Caco-2 (cell line): ENCODE results near the gene YBX1. TPM values are rescaled to one million over a fixed set of nuclear protein-coding genes. Genes with fewer than 3 reads are reported as not detected.

Experiments
- BruUV-seq: library from RNA; stranded (reverse); fragments of 400-500 nt; replicated peaks from 2 replicates; lab custom pipeline; 2021; lab: Mats Ljungman, UMichigan
- CTCF ChIA-PET: fragments of 300-600 bp; sonication (Branson Sonifier 250); formaldehyde crosslinking; loops from one replicate; lab custom pipeline; 2022; ENCODE audit warnings: antibody characterized with exemption; lab: Charles Lee
- POLR2A ChIA-PET: fragments of 300-600 bp; sonication (Branson Sonifier 250); formaldehyde crosslinking; loops from one replicate; lab custom pipeline; 2022; ENCODE audit warnings: antibody characterized with exemption; lab: Charles Lee
- DNase-seq, 2 experiments: peaks; one replicate each; pipeline versions ENCODE4 v3.0.0 to v3.0.0-alpha.2; 2020 to 2022
- H3K27me3 ChIP-seq: replicated peaks from 2 replicates; pipeline ENCODE4 v1.6.0; 2011; ENCODE audit warnings: low read length; ENCODE audit not compliant: control insufficient read depth, insufficient read depth
- H3K36me3 ChIP-seq: 2 replicates; pipeline ENCODE4 v1.5.1; 2011; ENCODE audit warnings: low read length; ENCODE audit not compliant: control insufficient read depth, insufficient read depth
- H3K4me1 ChIP-seq: fragments of 250-450 bp; sonication (Bioruptor Pico); 2 replicates; pipeline ENCODE4 v1.5.1; 2020; ENCODE audit warnings: mild to moderate bottlenecking
- H3K4me3 ChIP-seq: 2 replicates; pipeline ENCODE4 v1.5.1; 2011; ENCODE audit warnings: low read depth, mild to moderate bottlenecking, control low read depth, low read length
- H3K9me3 ChIP-seq: fragments of 250-450 bp; sonication (Bioruptor Pico); 2 replicates; pipeline ENCODE4 v1.5.1; 2020; ENCODE audit warnings: mild to moderate bottlenecking, moderate library complexity
- H3K27ac Mint-ChIP-seq: one replicate; pipeline ENCODE4 v1.8.0; 2022; ENCODE audit warnings: mixed read lengths; ENCODE audit not compliant: unreplicated experiment
- H3K27me3 Mint-ChIP-seq: one replicate; pipeline ENCODE4 v1.8.0; 2022; ENCODE audit warnings: mixed read lengths; ENCODE audit not compliant: insufficient read depth, unreplicated experiment
- H3K36me3 Mint-ChIP-seq: one replicate; pipeline ENCODE4 v1.8.0; 2022; ENCODE audit warnings: mild to moderate bottlenecking, mixed read lengths; ENCODE audit not compliant: insufficient read depth, unreplicated experiment
- H3K4me1 Mint-ChIP-seq: one replicate; pipeline ENCODE4 v1.8.0; 2022; ENCODE audit warnings: low read depth, mixed read lengths; ENCODE audit not compliant: unreplicated experiment
- H3K4me3 Mint-ChIP-seq: one replicate; pipeline ENCODE4 v1.8.0; 2022; ENCODE audit warnings: mild to moderate bottlenecking, moderate library complexity, mixed read lengths; ENCODE audit not compliant: unreplicated experiment
- H3K9me3 Mint-ChIP-seq: one replicate; pipeline ENCODE4 v1.8.0; 2022; ENCODE audit warnings: mixed read lengths; ENCODE audit not compliant: unreplicated experiment
- intact Hi-C: fragments of 100-400 bp; cut with micrococcal nuclease; formaldehyde crosslinking; loops from one replicate; pipeline ENCODE4 v1.10.0; 2022; ENCODE audit not compliant: unreplicated experiment
- total RNA-seq: library from RNA; stranded (reverse); gene quantifications from 2 replicates; pipeline ENCODE4 v1.2.3, GENCODE V29; 2022
- TF ChIP-seq, protein P1 (sequence below), 2 experiments: fragments of 200-600 bp in 1 of 2; IDR thresholded peaks; 1 replicate in 1 of 2; 2 replicates in 1 of 2; pipeline versions ENCODE4 v1.5.1 to v1.8.0; 2011 to 2022; ENCODE audit warnings: antibody characterized with exemption in 1 of 2, control low read depth in 1 of 2, inconsistent platforms in 1 of 2, low read depth in 1 of 2, low read length in 1 of 2, mild to moderate bottlenecking in 1 of 2, moderate library complexity in 1 of 2; ENCODE audit not compliant: insufficient read depth in 1 of 2, severe bottlenecking in 1 of 2, unreplicated experiment in 1 of 2

Gene YBX1
- total RNA-seq, 1 experiment from 2014 or later, result 567 TPM

DNA sequence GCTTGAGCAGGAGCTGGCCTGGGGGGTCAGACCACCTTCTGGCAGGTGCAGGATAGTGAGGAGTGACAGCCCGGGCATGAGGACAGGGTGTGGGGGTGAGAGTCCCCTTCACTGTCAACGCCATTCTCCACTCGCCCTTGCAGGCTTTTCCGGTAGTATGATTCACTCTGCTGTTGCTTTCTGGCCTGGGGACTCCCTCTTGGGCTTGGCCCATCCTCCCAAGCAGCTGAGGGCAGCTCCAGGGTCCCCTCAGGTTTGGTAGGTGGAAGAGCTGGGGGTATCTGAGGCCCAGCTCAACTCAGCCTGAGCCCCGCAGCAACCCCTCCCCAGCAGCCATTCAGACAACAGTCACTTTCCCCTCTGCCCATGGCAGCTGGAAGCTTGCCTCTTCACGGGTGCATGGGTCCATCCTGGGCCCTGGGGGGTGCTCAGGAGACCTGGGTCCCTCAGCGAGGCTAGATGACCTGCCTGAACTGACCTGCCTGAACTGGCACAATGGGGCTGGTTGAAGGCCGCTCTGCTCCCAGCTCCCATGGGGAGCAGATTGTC is 56.5 kb downstream of the YBX1 start:
- Histone ChIP-seq H3K27me3 (no peaks in the 10 kb centered on the region), H3K9me3 (no peaks in the 10 kb centered on the region), H3K4me1 (peaks cover 23% of the 10 kb centered on the region), H3K36me3 (no peaks in the 10 kb centered on the region), H3K4me3 (no peak overlapping the region; the same call in 1 of the 2 replicates)
- intact Hi-C loops, result no loop called here
- ChIA-PET CTCF (no interaction called here), POLR2A (no interaction called here)
- peaks cover 18% of the 10 kb centered on the region for H3K4me1 Mint-ChIP-seq
- no peaks in the 10 kb centered on the region for H3K27me3 Mint-ChIP-seq
- H3K36me3 Mint-ChIP-seq, result no peaks in the 10 kb centered on the region
- H3K9me3 Mint-ChIP-seq, result no peaks in the 10 kb centered on the region
- BruUV-seq, result no TSS peak
- TF ChIP-seq, protein P1, sequence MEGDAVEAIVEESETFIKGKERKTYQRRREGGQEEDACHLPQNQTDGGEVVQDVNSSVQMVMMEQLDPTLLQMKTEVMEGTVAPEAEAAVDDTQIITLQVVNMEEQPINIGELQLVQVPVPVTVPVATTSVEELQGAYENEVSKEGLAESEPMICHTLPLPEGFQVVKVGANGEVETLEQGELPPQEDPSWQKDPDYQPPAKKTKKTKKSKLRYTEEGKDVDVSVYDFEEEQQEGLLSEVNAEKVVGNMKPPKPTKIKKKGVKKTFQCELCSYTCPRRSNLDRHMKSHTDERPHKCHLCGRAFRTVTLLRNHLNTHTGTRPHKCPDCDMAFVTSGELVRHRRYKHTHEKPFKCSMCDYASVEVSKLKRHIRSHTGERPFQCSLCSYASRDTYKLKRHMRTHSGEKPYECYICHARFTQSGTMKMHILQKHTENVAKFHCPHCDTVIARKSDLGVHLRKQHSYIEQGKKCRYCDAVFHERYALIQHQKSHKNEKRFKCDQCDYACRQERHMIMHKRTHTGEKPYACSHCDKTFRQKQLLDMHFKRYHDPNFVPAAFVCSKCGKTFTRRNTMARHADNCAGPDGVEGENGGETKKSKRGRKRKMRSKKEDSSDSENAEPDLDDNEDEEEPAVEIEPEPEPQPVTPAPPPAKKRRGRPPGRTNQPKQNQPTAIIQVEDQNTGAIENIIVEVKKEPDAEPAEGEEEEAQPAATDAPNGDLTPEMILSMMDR (IDR thresholded peaks at IDR 0.05; ENCODE audit: insufficient read depth in 1 of 2, low read depth in 1 of 2, low read length in 1 of 2, severe bottlenecking in 1 of 2, unreplicated experiment in 1 of 2), result no peak
- H3K4me3 Mint-ChIP-seq, result no peak overlapping the region
- DNase-seq, result no peak
- H3K27ac Mint-ChIP-seq, result no peak overlapping the region

DNA sequence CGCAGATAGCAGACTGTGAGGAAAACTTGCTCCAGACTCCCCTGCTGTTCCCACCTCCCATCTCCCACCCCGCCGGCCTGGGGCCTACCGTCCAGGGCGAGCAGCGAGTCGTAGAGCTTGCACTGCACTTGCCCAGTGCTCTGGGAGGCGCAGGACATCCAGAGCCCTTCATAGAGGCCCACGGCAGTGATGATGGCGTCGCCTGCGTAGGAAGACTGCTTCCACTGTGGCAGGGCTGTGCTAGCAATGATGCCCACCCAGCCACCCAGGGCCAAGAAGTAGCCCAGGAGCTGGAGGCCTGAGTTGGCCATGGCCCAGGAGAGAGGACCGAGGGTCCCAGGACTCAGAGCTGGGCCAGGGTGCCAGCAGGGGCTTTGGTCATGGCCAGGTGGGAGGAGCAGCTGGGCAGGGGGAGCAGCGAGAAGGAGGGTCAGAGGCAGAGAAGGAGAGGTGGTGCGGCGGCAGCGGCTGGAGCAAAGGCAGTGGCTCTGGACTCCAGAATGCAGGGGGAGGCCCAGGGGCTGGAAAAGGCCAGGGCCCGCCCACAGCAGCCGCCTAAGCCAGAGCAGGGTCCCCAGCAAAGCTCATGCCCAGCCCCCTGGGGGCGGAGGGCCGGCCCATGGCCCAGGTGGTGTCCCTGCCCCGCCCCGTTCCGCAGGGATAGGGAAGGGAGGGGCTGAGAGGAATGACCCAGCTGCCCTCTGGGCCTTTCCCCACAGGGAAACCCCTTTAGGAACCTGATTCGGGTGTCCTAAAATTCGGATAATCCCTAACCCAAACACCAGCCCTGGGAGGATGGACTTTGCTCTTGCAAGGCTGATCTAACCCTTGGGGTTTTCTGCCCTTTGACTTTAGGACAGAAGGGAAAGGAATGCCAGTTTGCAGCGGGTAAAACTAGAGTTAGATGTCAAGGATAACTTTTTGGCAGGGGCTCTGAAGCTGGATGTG is 57.8 kb downstream of the YBX1 start, which contains the start of gene CLDN19:
CLDN19 (minus strand) TSS at position 484 of the 948 bp plus-strand sequence; CDS start at position 311, 173 bp downstream.
- Mint-ChIP-seq H3K27ac (no peak within 1 kb of the TSS), H3K36me3 (no peaks in the 10 kb centered on the region), H3K9me3 (no peaks in the 10 kb centered on the region), H3K27me3 (no peaks in the 10 kb centered on the region), H3K4me3 (peak within 1 kb of the TSS; percentile 56), H3K4me1 (peaks cover 21% of the 10 kb centered on the region)
- CTCF ChIA-PET, result interaction anchor here (0.6 kb wide), 2 partner anchors 20 to 26 kb away, joined by 4 read pairs; no protein-coding TSS in a partner anchor
- BruUV-seq, result no TSS peak
- no peaks in the 10 kb centered on the region for H3K27me3 ChIP-seq
- peak; percentile 66 to 67 for DNase-seq
- peaks cover 14% of the 10 kb centered on the region for H3K4me1 ChIP-seq
- H3K36me3 ChIP-seq, result no peaks in the 10 kb centered on the region
- TF ChIP-seq, protein P1 (IDR thresholded peaks at IDR 0.05; ENCODE audit: insufficient read depth in 1 of 2, low read depth in 1 of 2, low read length in 1 of 2, severe bottlenecking in 1 of 2, unreplicated experiment in 1 of 2), result no peak
- peak within 1 kb of the TSS; percentile 24 for H3K4me3 ChIP-seq
- intact Hi-C loops, result no loop called here
- no peaks in the 10 kb centered on the region for H3K9me3 ChIP-seq
- POLR2A ChIA-PET, result no interaction called here

DNA sequence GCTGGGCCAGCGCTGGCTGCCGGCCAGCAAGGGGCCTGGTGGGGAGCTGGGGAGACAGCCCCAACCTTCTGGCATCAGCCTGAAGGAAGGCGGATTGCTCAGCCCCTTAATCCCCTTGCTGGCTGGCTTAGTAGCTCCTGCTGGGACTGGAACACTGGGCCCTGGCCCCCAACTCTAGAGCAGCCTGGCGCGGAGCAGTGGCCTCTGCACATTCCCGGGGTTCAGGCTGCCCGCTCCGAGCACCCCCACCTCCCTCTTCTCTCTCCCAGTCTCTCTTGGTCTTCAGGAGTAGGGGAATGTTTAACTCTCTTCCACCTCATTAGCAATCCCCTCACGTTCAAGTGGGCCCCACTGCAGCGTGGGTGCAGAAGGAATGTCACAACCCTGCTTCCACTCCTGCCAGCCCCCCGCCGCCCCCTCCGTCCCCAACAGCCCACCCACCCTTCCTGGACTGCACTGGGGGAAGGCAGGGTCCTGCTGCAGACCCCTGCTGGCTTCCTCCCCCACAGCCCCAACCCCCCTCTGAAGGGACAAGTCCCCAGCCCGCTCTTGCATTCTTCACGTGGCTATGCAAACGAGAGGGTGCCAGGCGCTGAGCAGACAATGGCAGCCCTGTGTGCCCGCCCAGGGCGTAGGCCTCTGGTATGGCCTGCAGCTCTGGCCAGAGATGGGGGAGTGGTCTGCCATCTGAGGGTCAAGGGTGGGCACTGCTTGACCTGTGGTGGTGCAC is 58.8 kb downstream of the YBX1 start:
- ChIA-PET POLR2A (no interaction called here), CTCF (interaction anchor here (1.4 kb wide), 1 partner anchor 163 kb away, joined by 3 read pairs; no protein-coding TSS in a partner anchor)
- DNase-seq, result no peak
- H3K4me3 ChIP-seq, result no peak overlapping the region
- peaks cover 21% of the 10 kb centered on the region for H3K4me1 Mint-ChIP-seq
- H3K9me3 ChIP-seq, result no peaks in the 10 kb centered on the region
- intact Hi-C loops, result no loop called here
- H3K27me3 Mint-ChIP-seq, result no peaks in the 10 kb centered on the region
- BruUV-seq, result no TSS peak
- H3K36me3 ChIP-seq, result no peaks in the 10 kb centered on the region
- peaks cover 14% of the 10 kb centered on the region for H3K4me1 ChIP-seq
- no peaks in the 10 kb centered on the region for H3K27me3 ChIP-seq
- no peak overlapping the region for H3K4me3 Mint-ChIP-seq
- no peak overlapping the region for H3K27ac Mint-ChIP-seq
- H3K36me3 Mint-ChIP-seq, result no peaks in the 10 kb centered on the region
- H3K9me3 Mint-ChIP-seq, result no peaks in the 10 kb centered on the region
- TF ChIP-seq, protein P1 (IDR thresholded peaks at IDR 0.05; ENCODE audit: insufficient read depth in 1 of 2, low read depth in 1 of 2, low read length in 1 of 2, severe bottlenecking in 1 of 2, unreplicated experiment in 1 of 2), result no peak
